GM12865 (cell line): ENCODE results near the gene TPRKB.
A peak's percentile ranks its signal among the peaks of the same experiment; 100 is the strongest.
"Not testable (repeated sequence)": the region's sequence is repeated elsewhere in the genome, so short reads cannot be mapped to it uniquely, and the experiment has no call there.

ENCODE experiments used
- DNase-seq: peaks from one replicate; pipeline ENCODE4 v3.0.0; 2010; ENCODE audit warnings: low read depth
- H3K4me3 ChIP-seq: 2 replicates; pipeline ENCODE4 v1.5.1; 2011; ENCODE audit warnings: mild to moderate bottlenecking, low read depth, low read length, control low read depth
- CTCF ChIP-seq: IDR thresholded peaks from 2 replicates; pipeline ENCODE4 v1.5.1; 2011; ENCODE audit warnings: low read length, control low read depth, low read depth, inconsistent platforms; ENCODE audit not compliant: insufficient read depth; ENCODE audit errors: missing control alignments

The TPRKB gene

GRCh38 chr2:73679951-73680571 is 57.1 kb downstream of the TPRKB start:
- not testable (repeated sequence) for H3K4me3 ChIP-seq
- peak; percentile 33 for DNase-seq
- peak; percentile 45 for TF ChIP-seq CTCF
